OCI-LY3 (cell line): ENCODE results near the gene KIF6.

ENCODE experiments used
- H2AFZ ChIP-seq: fragments of 200-600, 300-600 bp; shearing (Covaris generic); 2 replicates; pipeline ENCODE4 v1.6.0; 2014; ENCODE audit warnings: antibody characterized with exemption, low read depth, low read length
- H3K27ac ChIP-seq: fragments of 200-600, 300-600 bp; sonication (generic); 2 replicates; pipeline ENCODE4 v1.5.1; 2014; ENCODE audit warnings: mild to moderate bottlenecking, low read length, moderate library complexity, mixed read lengths
- H3K27me3 ChIP-seq: fragments of 200-600, 300-600 bp; sonication (generic); 2 replicates; pipeline ENCODE4 v1.6.1; 2014; ENCODE audit warnings: low read depth, low read length, mixed read lengths
- H3K36me3 ChIP-seq: fragments of 200-600, 300-600 bp; sonication (generic); replicated peaks from 2 replicates; pipeline ENCODE3; 2014; ENCODE audit warnings: low read depth, low read length, mixed read lengths
- H3K4me1 ChIP-seq: fragments of 300-600, 200-600 bp; sonication (generic); 2 replicates; pipeline ENCODE4 v1.6.1; 2014; ENCODE audit warnings: low read length, mixed read lengths
- H3K4me2 ChIP-seq: fragments of 200-600, 300-600 bp; sonication (generic); 2 replicates; pipeline ENCODE4 v1.6.1; 2014; ENCODE audit warnings: low read length, mixed read lengths
- H3K4me3 ChIP-seq: fragments of 300-600, 200-600 bp; sonication (generic); 2 replicates; pipeline ENCODE4 v1.5.1; 2014; ENCODE audit warnings: antibody characterized with exemption, mild to moderate bottlenecking, low read length, moderate library complexity
- H3K79me2 ChIP-seq: fragments of 300-600, 200-600 bp; shearing (Covaris generic); 2 replicates; pipeline ENCODE4 v1.6.1; 2014; ENCODE audit warnings: mild to moderate bottlenecking, low read length, mixed read lengths
- H3K9ac ChIP-seq: fragments of 300-600, 200-600 bp; shearing (Covaris generic); 2 replicates; pipeline ENCODE4 v1.6.0; 2014; ENCODE audit warnings: mild to moderate bottlenecking, low read length, moderate library complexity
- H3K9me3 ChIP-seq: fragments of 200-600, 300-600 bp; shearing (Covaris generic); 2 replicates; pipeline ENCODE4 v1.6.1; 2014; ENCODE audit warnings: low read length, mixed read lengths; ENCODE audit not compliant: insufficient read depth
- H4K20me1 ChIP-seq: fragments of 200-600, 300-600 bp; sonication (generic); 2 replicates; pipeline ENCODE4 v1.6.1; 2016; ENCODE audit warnings: low read length, mixed read lengths; ENCODE audit not compliant: insufficient read depth
- EZH2phosphoT487 ChIP-seq: fragments of 200-600 bp; shearing (Covaris generic); IDR thresholded peaks from 2 replicates; pipeline ENCODE4 v1.6.1; 2018; ENCODE audit warnings: antibody characterized with exemption, mixed run types, low read depth
- TF ChIP-seq, protein P1 (sequence below): fragments of 200-600, 300-600 bp; sonication (generic); IDR thresholded peaks from 2 replicates; pipeline ENCODE4 v1.5.1; 2014; ENCODE audit warnings: antibody characterized with exemption, low read length, low read depth

Gene KIF6

DNA sequence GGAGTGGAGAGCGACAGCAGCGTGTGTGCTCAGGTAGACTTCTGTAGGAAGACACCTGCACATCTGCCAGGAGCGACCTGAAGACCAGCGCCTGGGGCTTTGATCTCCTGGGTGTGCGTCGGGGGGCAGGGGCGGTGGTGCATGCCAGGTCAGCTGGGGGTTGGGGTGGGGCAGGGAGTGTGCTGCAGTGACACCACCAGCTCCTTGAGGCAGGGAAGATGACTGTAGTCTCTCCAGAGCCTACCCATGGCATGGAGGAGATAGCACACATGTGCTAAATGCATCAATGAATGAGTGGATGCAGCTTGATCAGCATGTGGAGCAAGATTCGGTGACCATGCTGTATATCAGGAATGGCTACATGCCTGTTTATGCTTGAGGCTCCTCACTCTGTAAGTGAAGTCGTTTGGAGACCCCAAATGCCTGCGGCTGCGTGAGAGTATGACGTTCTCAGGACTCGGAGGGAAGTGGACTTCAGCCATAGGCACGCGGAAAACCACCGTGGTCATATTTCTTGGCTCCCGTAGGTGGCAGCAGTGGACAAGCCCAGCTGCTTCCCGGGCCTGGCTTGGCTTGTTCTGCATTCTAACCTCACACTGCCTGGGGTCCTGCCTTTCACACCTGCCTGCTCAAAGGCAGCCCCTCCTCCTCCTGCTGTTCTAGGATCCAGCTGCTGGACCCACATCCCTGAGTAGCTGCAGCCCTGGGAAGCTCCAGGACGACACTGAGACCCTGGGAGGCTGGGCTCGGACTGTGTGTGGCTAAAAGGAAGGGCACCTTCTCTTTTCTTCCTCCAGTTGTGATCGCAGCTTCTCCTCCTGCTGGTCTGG, 363.3 kb downstream of the KIF6 start:
- no peaks in the 10 kb centered on the region for H3K27me3 ChIP-seq

DNA sequence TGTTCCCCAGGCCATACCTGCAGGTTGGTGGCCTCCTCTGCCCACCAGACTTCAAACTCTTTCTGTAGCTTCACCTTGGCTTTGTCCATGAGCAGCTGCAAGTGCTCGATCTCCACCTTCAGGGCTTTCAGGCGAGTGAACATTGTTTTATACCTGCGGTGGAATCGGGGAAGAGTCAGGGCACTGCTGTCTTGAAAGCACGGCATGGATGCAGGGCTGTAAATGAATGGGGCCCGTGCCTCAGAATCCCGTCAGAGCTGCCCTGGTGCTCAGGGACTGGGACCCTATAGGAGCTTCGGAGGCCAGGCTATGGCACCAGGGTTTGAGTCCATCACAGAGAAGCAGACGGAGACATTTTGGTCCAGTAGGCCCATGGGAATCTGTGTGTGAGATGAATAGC, 364.8 kb downstream of the KIF6 start:
- no peaks in the 10 kb centered on the region for H3K9me3 ChIP-seq
- H3K4me1 ChIP-seq = peaks cover 4% of the 10 kb centered on the region
- H3K27me3 ChIP-seq = no peaks in the 10 kb centered on the region
- H3K36me3 ChIP-seq = no peaks in the 10 kb centered on the region
- no peak overlapping the region for H3K4me3 ChIP-seq
- no peak overlapping the region for H3K4me2 ChIP-seq
- no peaks in the 10 kb centered on the region for H3K79me2 ChIP-seq
- no peak overlapping the region for H3K27ac ChIP-seq
- no peaks in the 10 kb centered on the region for H4K20me1 ChIP-seq
- H2AFZ ChIP-seq = no peak overlapping the region
- no peak overlapping the region for H3K9ac ChIP-seq
- TF ChIP-seq EZH2phosphoT487 = no peak
- TF ChIP-seq, protein P1, sequence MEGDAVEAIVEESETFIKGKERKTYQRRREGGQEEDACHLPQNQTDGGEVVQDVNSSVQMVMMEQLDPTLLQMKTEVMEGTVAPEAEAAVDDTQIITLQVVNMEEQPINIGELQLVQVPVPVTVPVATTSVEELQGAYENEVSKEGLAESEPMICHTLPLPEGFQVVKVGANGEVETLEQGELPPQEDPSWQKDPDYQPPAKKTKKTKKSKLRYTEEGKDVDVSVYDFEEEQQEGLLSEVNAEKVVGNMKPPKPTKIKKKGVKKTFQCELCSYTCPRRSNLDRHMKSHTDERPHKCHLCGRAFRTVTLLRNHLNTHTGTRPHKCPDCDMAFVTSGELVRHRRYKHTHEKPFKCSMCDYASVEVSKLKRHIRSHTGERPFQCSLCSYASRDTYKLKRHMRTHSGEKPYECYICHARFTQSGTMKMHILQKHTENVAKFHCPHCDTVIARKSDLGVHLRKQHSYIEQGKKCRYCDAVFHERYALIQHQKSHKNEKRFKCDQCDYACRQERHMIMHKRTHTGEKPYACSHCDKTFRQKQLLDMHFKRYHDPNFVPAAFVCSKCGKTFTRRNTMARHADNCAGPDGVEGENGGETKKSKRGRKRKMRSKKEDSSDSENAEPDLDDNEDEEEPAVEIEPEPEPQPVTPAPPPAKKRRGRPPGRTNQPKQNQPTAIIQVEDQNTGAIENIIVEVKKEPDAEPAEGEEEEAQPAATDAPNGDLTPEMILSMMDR = no peak

More for the DNA sequence above, 363.3 kb downstream of the KIF6 start:
- Histone ChIP-seq H3K9me3 (no peaks in the 10 kb centered on the region), H3K27ac (no peak overlapping the region), H3K4me3 (peak overlapping the region; percentile 74), H4K20me1 (no peaks in the 10 kb centered on the region), H3K4me1 (peaks cover 4% of the 10 kb centered on the region), H3K79me2 (no peaks in the 10 kb centered on the region), H3K9ac (peak overlapping the region; percentile 32), H3K4me2 (peak overlapping the region; percentile 91), H2AFZ (peak overlapping the region; percentile 98), H3K36me3 (no peaks in the 10 kb centered on the region)
- TF ChIP-seq EZH2phosphoT487 = no peak
- TF ChIP-seq, protein P1 = peak; percentile 70

GRCh38 chr6:39357998-39358686, 367.1 kb downstream of the KIF6 start:
- H3K79me2 ChIP-seq = no peaks in the 10 kb centered on the region
- TF ChIP-seq EZH2phosphoT487 = no peak
- TF ChIP-seq, protein P1 = no peak
- H3K27me3 ChIP-seq = no peaks in the 10 kb centered on the region
- H3K4me1 ChIP-seq = peaks cover 4% of the 10 kb centered on the region
- no peaks in the 10 kb centered on the region for H3K9me3 ChIP-seq
- no peaks in the 10 kb centered on the region for H3K36me3 ChIP-seq
- H2AFZ ChIP-seq = no peak overlapping the region
- no peak overlapping the region for H3K9ac ChIP-seq
- H3K27ac ChIP-seq = no peak overlapping the region
- no peak overlapping the region for H3K4me2 ChIP-seq
- no peaks in the 10 kb centered on the region for H4K20me1 ChIP-seq
- H3K4me3 ChIP-seq = no peak overlapping the region

DNA sequence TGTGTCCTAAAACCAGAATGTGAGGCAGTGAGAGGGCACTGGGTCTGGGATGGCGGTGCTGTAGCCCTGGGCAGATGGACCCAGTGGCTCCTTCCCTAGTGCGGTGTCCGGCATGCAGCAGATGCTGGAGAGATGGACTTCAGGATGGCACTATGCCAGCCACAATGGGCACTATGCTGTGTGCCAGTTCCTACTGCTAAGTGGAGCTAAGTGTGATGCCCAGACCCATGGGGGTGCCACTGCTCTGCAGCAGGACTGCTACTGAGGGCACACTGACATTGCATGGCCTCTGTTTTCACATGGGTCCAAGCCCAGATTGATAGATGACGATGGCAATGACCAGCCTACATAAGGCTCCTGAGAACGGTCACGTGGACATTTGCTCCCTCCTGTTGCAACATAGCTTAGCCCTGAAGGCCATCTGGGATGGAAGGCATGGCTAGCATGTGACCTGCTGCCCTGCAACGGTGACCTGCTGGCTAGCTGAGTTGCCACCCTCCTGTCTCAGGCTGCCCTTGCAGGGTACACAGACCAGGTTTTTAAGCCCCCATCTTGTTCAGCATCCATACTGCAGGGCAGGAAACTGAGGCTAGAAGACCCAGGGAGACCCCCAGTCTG, 371.4 kb downstream of the KIF6 start:
- Histone ChIP-seq H4K20me1 (no peaks in the 10 kb centered on the region), H3K27ac (no peak overlapping the region), H3K9ac (no peak overlapping the region), H3K4me1 (no peaks in the 10 kb centered on the region), H3K36me3 (no peaks in the 10 kb centered on the region), H3K4me2 (no peak overlapping the region), H3K9me3 (no peaks in the 10 kb centered on the region), H3K4me3 (no peak overlapping the region), H3K27me3 (peaks cover 5% of the 10 kb centered on the region; the same call in 1 of the 2 replicates), H3K79me2 (no peaks in the 10 kb centered on the region), H2AFZ (no peak overlapping the region)
- TF ChIP-seq, protein P1 = no peak
- no peak for TF ChIP-seq EZH2phosphoT487
